Stimulated activated CD4-positive, alpha-beta T cell treated with anti-CD3 and anti-CD28 coated beads, TNF-alpha, amount 100 ng/mL, for 24 hours (primary cell): ENCODE measurements around the gene RAB3IL1.

Experiments
- DNase-seq, 3 experiments: peaks; one replicate each; pipeline ENCODE4 v3.0.0-alpha.2; 2020; ENCODE audit warnings: low read depth in 3 of 3

The RAB3IL1 gene

DNA sequence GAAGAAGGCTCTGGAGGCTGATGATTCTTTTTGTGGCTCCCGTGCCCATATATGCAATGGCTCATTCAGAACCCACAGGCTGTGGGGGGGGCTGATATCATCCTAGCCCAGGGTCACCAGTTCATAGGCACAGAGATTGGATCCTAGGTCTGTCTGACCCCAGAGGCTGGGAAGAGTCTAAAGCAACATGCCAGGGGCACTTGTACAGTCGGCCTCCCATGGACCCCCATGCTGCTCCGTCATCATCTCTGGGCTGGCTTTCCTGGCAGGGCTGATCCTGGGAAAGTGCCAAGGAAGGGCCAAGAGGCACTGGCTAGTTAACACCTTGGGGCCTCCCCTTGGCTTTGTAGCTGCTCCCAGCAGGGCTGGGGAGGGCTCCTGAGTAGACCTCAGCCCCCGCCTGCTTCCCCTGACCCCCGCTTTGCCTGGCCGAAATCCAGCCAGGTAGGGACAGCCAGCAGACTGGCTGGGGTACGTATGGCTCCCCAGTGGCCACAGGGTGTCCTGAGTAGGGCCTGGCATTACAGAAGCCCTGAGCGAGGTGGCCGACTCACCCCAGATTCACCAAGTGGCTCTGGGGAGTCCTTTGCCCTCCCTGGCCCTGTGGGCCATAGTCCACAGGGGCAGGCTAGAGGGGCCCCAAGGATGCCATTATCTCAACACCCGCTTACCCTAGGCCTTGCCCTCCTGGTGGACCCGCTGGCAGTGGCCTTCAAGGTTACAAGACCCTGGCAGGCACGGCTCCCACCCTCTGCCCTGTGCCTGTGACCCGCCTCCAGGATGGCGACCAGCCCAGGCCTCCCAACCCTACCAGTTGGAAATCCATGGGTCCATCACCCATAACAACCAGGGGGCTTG lies 48.6 kb downstream of the RAB3IL1 start:
- no peak for DNase-seq

DNA sequence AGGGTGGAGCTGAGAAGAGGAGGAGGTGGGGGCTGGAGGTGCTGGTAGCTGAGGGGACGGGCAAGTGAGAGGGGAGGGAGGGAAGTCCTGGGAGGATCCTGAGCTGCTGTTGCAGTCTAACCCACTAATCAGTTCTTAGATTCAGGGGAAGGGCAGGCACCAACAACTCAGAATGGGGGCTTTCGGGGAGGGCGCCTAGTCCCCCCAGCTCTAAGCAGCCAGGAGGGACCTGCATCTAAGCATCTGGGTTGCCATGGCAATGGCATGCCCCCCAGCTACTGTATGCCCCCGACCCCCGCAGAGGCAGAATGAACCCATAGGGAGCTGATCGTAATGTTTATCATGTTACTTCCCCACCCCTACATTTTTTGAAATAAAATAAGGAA lies 50.4 kb downstream of the RAB3IL1 start:
- no peak for DNase-seq

DNA sequence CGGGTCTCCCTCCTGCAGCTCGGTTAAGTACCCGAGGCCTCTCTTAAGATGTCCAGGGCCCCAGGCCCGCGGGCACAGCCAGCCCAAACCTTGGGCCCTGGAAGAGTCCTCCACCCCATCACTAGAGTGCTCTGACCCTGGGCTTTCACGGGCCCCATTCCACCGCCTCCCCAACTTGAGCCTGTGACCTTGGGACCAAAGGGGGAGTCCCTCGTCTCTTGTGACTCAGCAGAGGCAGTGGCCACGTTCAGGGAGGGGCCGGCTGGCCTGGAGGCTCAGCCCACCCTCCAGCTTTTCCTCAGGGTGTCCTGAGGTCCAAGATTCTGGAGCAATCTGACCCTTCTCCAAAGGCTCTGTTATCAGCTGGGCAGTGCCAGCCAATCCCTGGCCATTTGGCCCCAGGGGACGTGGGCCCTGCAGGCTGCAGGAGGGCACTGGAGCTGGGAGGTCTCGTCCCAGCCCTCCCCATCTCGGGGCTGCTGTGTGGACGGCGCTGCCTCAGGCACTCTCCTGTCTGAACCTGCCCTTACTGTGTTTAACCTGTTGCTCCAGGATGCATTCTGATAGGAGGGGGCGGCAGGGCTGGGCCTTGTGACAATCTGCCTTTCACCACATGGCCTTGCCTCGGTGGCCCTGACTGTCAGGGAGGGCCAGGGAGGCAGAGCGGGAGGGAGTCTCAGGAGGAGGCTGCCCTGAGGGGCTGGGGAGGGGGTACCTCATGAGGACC lies 51.0 kb downstream of the RAB3IL1 start:
- no peak for DNase-seq

DNA sequence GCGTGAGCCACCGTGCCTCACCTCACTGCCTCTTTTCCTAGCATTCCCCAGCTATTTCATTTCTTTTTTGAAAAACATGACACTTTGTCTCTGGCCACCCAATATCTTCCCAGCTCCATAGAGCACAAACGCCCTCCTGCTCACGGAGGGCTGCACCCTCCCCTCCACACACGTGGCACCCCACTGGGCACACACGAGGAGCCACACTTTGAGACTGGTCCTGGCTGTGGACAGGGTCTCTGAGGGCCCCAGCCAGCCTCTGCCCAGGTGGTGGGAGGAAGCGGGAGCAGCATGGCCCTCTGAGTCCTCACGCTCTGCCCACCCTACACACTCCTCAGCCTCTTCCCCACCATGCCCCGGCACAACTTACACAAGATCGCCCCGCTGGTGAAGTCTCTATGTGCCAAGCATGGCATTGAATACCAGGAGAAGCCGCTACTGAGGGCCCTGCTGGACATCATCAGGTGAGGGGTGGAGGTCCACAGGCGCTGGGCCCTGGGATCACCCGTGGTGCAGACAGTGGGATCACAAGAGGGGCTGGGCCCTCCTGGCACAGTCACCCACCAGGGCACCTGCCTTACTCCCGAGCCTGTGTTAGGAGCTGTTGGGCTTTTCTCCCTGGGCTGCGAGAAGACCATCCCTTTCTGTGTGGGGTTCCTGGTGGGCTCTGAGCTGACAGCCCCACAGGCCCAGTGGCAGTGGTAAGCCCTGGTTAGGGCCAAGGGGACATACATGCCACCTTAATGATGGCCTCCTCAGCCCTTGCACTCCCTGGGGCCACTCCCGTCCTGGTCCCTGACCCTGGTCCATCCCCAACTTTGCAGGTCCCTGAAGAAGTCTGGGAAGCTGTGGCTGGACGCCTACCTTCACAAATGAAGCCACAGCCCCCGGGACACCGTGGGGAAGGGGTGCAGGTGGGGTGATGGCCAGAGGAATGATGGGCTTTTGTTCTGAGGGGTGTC lies 52.3 kb downstream of the RAB3IL1 start:
- no peak for DNase-seq

DNA sequence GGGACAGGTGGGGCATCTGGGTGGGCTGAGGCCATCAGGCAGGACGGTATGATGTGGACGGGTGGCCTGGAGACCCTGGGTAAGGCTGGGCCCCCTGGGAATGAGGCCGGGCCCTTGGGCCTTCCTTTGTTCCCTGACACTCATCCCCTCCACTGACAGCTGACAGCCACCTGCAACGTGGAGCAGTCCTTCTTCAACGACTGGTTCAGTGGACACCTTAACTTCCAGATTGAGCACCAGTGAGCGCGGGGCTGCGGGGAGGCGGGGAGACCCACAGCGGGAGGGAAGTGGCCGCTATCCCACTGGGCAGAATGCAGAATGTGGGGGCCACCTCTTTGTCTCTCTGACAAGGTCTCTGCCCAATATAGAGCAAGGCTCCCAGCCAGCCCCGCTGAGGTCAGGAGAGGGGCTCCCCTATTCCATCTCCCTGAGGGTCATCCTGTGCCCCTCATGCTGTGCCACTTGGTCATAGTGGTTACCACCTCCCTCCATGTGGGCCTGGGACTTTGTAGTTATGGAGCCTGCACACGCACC lies 53.8 kb downstream of the RAB3IL1 start:
- no peak for DNase-seq

DNA sequence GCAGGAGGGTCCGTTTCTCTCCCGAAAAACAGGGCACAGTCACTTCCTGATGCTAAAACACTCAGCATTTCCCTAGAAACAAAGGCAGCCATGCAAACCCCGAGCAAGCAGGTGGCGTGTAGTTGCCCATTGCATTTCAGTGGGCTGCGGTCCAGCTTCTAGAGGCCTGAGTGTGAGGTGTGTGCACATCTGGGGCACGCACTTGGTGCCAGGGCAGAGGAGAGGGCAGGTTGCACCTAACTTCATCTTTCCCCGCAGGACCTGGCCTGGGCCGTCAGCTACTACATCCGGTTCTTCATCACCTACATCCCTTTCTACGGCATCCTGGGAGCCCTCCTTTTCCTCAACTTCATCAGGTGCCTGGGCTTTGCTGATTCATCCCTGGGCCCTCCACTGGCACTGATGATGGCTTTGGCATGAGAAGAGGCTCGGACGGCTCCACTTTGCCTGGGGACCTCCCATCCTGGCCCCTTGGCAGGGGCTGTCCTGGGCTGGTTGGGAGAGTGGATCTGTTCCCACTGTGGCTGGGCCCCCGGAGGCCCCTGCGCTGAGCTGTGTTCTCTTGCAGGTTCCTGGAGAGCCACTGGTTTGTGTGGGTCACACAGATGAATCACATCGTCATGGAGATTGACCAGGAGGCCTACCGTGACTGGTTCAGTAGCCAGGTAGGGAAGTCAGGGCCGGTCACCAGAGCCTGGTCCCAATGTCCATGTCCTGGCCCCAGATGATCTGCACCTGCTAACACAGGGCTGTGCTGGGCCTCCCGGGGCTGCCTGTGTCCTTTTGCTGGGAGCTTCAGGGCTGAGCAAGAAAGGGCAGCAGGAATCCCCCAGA lies 54.4 kb downstream of the RAB3IL1 start:
- DNase-seq = no peak

DNA sequence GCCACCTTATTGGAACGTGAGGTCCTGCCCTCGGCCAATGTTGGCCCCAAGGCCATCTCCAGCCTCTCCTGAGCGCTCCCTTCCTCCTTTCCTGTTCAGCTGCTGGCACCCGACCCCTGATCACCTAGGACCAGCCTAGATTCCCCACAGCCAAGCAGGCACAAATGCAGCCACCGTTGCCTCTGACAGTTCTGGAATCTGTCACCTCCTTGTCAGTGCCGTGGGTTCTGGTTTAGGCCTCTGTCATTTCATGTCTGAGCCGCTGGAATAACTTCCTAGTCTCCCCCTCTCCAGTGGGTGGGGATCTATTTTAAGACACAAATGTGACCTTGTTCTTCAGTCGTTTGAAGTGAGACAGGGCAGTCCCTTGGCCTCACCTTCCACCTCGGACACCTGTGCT lies 55.7 kb downstream of the RAB3IL1 start:
- no peak for DNase-seq

DNA sequence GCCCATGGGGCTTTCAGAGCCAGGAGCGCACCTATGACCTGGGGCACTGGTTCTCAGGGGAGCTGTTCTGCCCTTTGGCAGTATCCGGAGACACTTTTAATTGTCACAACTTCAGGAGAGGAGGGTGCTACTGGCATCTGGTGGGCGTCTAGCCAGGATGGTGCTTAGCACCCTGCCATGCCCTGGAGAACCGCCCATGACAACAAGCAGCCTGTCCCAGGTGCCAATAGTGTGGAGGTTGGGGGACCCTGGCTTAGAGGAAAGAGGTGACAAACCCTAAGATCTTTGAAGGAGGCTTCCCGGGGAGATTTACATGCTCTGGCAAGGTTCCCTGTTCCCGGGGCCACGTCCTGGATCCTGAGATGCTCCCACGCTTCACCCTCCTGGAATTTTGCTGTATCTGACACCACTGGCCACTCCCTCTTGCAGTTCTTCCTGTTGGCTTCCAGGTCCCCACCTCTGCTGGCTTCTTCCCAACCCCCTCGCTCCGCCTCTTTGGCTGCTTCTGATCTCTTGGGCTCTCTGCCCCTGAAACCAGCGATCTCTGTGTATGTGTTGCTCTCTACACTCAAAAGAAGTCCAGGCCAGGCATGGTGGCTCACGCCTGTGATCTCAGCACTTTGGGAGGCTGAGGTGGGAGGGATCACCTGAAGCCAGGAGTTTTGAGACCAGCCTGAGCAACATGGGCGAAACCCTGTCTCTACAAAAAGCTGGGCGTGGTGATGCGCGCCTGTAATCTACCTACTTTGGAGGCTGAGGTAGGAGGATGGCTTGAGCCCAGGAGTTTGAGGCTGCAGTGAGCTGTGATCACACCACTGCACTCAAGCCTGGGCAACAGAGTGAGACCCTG lies 57.1 kb downstream of the RAB3IL1 start:
- DNase-seq = no peak

DNA sequence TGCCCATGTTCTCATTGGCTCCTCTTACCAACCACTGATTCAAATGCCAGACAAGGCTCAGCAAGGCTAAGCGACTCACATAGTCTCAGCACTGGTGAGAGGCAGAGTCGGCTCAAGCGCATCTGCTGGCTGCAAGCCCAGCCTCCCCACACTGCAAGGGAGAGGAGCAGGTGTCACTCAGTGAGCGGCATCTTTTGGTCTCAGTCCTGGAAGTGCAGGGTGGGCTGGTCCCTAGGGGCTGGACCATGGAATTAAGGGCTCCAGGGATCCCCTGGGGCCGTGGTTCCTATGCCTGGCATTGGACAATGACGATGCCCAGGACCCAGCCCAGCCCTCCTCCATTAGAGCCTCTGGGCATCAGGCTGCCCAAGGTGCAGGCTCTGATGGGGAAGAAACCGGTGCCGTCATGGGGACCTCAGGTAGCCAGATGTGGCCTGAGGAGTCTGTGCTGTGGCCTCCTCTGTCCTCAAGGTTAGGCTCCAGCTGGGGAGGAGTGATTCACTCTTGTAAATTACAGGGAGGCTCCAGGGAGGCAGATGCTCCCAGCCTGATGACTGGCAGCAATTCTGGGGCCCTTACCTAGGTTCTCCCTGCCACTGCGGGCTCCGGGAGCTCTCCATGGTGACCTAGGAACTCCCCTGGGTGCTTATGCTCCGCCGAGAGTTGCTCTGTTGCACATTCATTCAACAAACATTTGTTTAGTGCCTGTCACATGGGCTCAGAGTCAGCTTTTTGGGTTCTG lies 61.3 kb downstream of the RAB3IL1 start:
- DNase-seq = no peak

DNA sequence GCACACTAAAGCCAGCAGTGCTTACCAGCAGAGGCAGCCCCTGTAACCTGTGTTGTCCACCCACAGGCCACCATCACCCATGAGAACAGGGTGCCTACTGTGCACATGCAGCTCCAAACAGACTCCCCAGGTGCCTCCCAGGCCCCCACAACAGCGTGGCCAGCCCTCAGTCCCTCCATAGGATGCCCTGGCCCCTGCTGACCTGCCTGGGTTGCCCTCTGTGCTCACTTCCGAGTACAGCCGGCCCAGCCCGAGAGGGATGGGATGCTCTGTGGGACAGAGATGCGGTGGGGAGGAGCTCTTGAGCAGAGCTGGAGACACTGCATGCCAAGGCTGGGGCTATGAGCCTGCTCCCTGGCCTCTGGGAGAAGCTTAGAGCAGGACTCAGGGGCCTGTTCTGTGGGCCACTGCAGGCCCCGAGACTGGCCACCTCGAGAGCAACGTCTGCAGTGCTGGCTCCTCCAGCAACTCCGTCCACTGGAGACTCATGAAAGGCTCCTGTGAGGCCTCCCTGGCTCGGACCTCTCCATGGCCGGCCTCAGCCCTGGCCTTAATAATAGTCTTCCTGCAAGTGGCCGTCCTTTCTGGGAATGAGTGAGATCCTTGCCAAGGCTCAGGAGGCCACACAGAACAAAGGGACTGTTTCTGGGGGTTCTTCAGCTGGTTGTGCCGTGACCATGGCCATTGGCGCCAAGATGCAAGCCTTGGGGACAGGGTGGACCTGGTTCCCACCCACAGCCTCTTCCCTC lies 62.2 kb downstream of the RAB3IL1 start:
- no peak for DNase-seq

DNA sequence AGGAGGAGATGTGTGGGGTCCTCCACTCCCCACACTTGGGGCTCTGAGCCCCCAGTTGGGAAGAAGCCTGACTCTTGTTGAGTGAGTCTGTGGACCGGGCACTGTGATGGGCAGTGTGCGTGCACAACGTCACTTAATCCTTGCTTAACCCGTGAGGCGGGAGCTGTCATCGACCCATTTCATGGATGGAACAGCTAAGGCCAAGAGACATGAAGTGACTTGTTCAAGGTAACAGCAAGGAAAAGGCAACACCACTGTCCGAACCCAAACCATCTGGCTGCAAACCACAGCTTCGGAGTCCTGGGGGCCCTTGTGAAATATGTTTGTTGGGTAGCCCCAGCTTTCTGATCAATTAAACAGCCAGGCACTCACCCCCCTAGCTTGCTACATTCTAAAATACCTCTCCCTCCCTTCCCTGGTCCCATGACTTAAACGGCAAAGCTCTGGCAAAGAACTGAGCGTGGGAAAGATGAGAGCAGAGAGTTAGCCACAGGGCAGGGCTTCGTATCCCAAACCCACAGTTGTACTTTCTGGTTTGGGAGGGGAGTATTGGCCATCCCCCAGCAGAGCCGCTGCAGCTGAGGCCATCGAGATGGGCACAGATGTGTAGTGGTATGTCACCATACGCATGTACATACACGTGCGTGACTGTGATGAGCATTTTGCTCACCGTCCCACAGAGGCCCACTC lies 63.0 kb downstream of the RAB3IL1 start:
- DNase-seq = no peak

DNA sequence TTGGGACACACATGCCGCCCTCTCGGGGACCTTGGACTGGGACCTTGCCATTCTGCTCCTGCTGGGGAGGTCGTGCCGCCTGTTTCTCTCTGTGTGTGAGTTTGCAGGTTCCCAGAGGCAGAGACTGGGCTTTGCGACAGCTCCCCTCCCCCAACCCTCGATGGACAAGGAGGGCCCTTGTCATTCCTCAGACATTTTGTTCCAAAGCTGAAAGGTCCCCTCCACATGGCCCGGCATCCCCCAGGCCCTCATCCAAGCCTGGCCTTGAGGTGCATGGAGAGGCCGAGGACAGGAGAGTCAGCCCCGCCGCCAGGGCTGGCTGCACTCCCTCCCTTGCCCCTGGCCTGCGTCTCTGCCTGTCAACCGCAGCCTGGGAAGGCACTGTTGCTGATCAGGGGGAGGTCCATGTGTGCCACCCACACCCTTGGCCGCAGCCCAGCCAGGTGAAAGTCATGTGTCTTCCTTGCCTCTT lies 63.6 kb downstream of the RAB3IL1 start:
- DNase-seq = no peak

DNA sequence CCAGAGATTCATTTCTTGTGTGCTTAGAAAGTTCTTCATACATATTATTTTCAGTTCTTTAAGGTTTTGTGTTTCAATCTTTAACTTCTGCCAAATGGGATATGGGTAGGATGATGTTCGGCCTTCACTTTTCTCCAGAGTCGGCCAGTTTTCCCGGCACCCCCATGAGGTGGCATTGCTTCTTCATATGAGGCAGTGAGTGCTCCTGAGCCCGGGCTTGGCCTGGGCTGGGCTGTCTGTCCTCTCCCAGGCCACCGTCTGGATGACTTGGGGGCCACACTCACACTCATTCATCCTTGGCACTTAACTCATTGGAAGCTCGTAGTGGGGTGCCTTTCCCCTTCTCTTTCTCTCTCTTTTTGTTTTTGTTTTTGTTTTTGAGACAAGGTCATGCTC lies 65.5 kb downstream of the RAB3IL1 start:
- DNase-seq = no peak

DNA sequence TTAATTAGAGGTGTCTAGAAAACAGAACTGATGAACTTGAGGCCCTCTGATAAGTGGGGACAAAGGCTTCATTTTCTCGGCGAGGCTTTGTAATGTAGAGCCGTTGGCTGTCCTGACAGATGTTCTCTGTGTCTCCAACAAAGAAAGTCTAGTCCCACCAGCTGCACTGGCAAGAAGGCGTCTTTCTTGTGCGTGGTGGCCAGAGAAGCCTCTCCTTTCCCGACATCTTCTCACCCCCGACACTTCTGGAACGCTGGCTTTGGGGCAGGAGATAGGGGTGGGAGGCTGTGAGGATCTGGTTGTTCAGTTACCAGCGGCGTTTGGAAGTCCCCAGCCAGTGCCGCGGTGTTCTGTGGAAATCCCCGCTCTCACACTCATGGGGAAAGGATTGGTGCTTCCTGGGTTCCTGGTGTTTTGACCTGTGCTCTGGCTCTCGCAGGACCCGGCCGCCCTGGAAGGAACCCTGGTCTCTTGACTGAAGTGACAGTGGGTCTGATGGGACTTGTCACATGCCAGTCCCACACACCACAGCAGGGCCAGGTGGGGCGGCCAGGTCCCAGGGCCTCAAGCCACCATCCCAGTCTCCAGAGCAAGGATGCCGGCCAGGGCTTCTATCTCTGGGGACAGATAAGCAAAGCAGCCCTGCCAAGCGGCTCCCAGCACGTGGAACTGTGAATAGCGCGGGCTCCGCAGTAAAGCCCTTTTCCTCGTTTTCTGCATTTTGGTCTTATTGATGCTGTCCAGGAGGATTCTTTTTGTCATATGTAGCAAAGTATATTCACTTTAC lies 66.1 kb downstream of the RAB3IL1 start:
- DNase-seq = no peak

DNA sequence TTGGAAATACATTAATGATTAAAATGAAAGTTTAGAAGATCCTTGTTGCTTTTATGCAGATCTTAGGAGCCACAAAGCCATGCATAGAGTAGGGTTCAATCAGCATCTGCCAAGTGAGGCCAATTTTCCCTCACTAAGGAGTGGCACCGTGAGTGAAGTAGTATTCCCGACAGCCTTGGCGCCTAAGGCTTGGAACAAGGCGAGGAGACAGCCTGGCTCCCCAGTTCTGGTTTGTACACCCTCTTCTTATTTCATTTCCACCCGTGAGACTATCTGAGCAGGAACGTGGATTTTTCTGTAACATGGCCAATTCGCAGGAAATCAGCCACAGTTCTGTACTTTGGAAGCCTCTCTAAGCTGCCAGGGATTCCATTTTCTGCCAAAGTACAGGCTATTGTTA lies 66.7 kb downstream of the RAB3IL1 start:
- no peak for DNase-seq

DNA sequence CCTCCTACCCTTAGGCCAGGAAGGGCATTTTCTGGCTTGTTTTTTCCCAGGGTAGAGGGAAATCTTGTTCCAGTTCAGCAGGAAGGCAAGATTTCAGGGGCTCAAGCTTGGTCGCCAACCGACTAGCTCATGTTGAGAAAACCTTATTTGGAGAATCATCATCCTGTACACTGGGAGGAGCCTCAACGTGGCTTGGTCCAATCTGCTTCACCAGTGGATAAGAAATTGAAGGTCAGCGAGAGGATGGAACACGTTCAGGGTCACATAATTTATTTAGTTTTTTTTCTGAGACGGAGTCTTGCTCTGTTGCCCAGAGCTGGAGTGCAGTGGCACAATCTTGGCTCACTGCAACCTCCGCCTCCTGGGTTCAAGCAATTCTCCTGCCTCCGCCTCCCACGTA lies 68.7 kb downstream of the RAB3IL1 start:
- DNase-seq = no peak
